HK-2 (cell line): ENCODE results near the gene PFN3.

Experiments used
- DNase-seq: peaks from one replicate; pipeline ENCODE4 v3.0.0-alpha.2; 2018; ENCODE audit not compliant: unreplicated experiment

PFN3 gene

GRCh38 chr5:177399997-177400868, at the start of gene PFN3:
PFN3 (minus strand) TSS chr5:177400661; CDS start chr5:177400576, 85 bp downstream.
- DNase-seq: no peak

- no peak for DNase-seq
Observed at GRCh38 chr5:177449140-177450061, 48.9 kb upstream of the PFN3 start.

GRCh38 chr5:177448244-177448950, 47.9 kb upstream of the PFN3 start:
- DNase-seq: no peak

- DNase-seq: peak; percentile 91
Observed at GRCh38 chr5:177447611-177448243, 47.3 kb upstream of the PFN3 start.

GRCh38 chr5:177447066-177447610, 46.7 kb upstream of the PFN3 start:
- peak; percentile 56 for DNase-seq

GRCh38 chr5:177446200-177447065, 46.0 kb upstream of the PFN3 start, which contains the start of gene PRR7:
PRR7 (plus strand) TSS chr5:177446814; CDS start chr5:177455068, 8,254 bp downstream.
- DNase-seq: peak; percentile 42

GRCh38 chr5:177445917-177446199, 45.4 kb upstream of the PFN3 start:
- no peak for DNase-seq

- DNase-seq: no peak
Observed at GRCh38 chr5:177445052-177445916, 44.8 kb upstream of the PFN3 start.

GRCh38 chr5:177444106-177445051, 43.9 kb upstream of the PFN3 start:
- no peak for DNase-seq

- no peak for DNase-seq
Observed at GRCh38 chr5:177443144-177443983, 42.9 kb upstream of the PFN3 start.

GRCh38 chr5:177442066-177442826, 41.8 kb upstream of the PFN3 start:
- DNase-seq: no peak

- DNase-seq: no peak
Observed at GRCh38 chr5:177440990-177441780, 40.7 kb upstream of the PFN3 start.

GRCh38 chr5:177440211-177440989, 39.9 kb upstream of the PFN3 start:
- DNase-seq: no peak

- no peak for DNase-seq
Observed at GRCh38 chr5:177439518-177440053, 39.1 kb upstream of the PFN3 start.

GRCh38 chr5:177438468-177438867, 38.0 kb upstream of the PFN3 start:
- DNase-seq: no peak
